Activated CD8-positive, alpha-beta memory T cell treated with anti-CD3 and anti-CD28 coated beads, Interleukin-2, amount 50 U/mL, for 24 hours (primary cell): Measurements from ENCODE around the gene DMAC2L.
A peak's percentile ranks its signal among the peaks of the same experiment; 100 is the strongest.

Experiments used
- DNase-seq: peaks from one replicate; pipeline ENCODE4 v3.0.0-alpha.2; 2020; ENCODE audit errors: extremely low read depth

DMAC2L gene

GRCh38 chr14:50321009-50321660 is 9.0 kb downstream of the DMAC2L start:
- peak; percentile 51 for DNase-seq

GRCh38 chr14:50331596-50331995 is 19.5 kb downstream of the DMAC2L start:
- DNase-seq: no peak

GRCh38 chr14:50333014-50333509 is 20.9 kb downstream of the DMAC2L start:
- no peak for DNase-seq

GRCh38 chr14:50334211-50334610 is 22.1 kb downstream of the DMAC2L start:
- no peak for DNase-seq

GRCh38 chr14:50335389-50335788 is 23.3 kb downstream of the DMAC2L start:
- no peak for DNase-seq

GRCh38 chr14:50335989-50336824 is 24.1 kb downstream of the DMAC2L start:
- DNase-seq: no peak

- no peak for DNase-seq
Measured at GRCh38 chr14:50338587-50338986, 26.5 kb downstream of the DMAC2L start.

- no peak for DNase-seq
Measured at GRCh38 chr14:50339178-50339804, 27.2 kb downstream of the DMAC2L start.

GRCh38 chr14:50340045-50340444 is 27.9 kb downstream of the DMAC2L start:
- no peak for DNase-seq

- no peak for DNase-seq
Measured at GRCh38 chr14:50340963-50341362, 28.8 kb downstream of the DMAC2L start.

GRCh38 chr14:50342221-50343078 is 30.3 kb downstream of the DMAC2L start:
- no peak for DNase-seq

GRCh38 chr14:50343434-50343833 is 31.3 kb downstream of the DMAC2L start:
- DNase-seq: no peak

GRCh38 chr14:50344116-50344775 is 32.1 kb downstream of the DMAC2L start:
- DNase-seq: peak; percentile 58

- DNase-seq: no peak
Measured at GRCh38 chr14:50344876-50345563, 32.9 kb downstream of the DMAC2L start.

GRCh38 chr14:50345846-50346422 is 33.8 kb downstream of the DMAC2L start:
- DNase-seq: no peak

- DNase-seq: no peak
Measured at GRCh38 chr14:50347521-50347920, 35.4 kb downstream of the DMAC2L start.

- no peak for DNase-seq
Measured at GRCh38 chr14:50348933-50349332, 36.8 kb downstream of the DMAC2L start.

- no peak for DNase-seq
Measured at GRCh38 chr14:50350975-50351374, 38.9 kb downstream of the DMAC2L start.

- no peak for DNase-seq
Measured at GRCh38 chr14:50352584-50352983, 40.5 kb downstream of the DMAC2L start.

GRCh38 chr14:50353126-50353525 is 41.0 kb downstream of the DMAC2L start:
- DNase-seq: no peak
